Measurements from ENCODE around the gene ZDHHC8.

ZDHHC8 gene

DNA sequence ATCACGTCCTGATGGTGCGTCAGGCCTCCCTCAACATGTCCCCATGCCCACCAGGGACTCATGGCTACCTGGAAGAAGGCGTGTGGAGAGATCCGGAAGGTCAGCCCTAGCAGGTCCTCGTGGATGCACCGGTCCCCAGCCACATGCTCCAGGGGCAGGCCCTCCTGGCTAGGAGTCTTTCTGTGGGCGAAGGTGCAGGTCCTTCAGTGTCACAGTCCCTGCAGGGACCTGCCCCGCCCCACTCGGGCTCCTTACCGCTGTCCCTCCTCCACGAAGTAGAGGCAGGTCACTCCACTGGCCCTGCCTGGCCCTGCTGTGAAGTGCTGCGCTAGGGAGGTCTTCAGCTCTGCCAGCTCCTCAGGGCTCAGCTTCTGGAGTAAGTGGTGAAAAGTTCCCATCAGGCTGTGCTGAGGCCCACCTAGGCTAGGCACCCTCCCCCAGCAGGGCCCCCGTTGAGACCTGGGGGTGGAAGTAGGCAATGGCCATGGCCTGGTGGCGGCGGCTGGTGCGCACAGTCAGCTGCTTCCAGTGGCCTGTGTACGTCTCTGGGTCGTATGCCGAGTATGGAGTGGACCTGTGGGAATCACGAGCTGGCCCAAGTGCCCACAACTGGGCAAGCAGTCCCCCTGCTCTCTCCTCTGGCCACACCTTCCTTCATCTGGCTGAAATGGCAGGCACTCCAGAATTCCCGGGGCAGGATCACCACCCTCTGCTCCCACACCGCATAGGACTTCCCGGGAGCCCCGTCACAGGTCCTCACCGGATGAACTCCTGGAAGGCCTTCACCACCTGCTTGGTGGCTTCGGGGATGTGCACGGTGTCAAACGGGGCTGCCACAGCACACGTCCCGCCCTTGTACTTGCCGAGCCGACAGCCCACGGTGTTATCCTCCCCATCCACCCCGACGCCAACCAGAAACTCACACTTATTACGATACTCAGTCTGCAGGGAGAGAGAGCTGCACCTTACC is 16.8 kb upstream of the ZDHHC8 start:
- DNase-seq = no peak

DNA sequence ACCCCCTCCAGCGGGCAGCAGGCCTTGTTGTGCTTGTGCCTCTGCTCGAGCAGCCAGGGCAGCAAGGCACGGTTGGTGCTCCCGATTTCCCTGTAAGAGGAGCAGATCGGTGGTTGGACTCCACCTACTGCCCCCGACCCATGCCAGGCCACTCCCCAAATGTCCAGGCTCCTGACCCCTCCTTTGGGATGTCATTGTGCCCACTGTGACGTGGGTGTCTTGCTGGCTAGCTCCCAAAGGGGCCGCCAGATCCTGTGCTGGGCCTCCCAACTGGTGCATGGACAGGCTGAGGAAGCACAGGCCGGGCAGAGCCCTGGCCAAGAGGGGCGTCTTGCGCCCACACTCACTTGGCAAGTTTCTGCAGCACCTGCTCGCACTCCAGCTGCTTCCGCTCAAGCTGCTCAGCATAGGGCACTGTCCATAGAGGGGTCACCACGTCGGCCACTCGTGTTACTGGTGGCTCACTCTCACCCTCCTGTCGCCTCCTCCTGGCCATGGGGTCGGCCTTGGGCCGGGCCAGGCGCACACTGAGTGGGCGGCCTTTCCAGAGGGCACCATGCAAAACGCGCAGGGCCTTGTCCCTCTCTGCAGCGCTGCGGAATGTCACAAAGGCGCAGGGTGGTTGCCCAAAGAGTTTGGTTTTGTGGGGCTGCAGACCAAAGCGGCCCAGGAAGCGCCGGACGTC is 15.8 kb upstream of the ZDHHC8 start, which contains the start of gene RANBP1:
RANBP1 (plus strand) TSS at position 414 of the 685 bp plus-strand sequence; CDS start at position 495, 81 bp downstream.
- DNase-seq = no peak

DNA sequence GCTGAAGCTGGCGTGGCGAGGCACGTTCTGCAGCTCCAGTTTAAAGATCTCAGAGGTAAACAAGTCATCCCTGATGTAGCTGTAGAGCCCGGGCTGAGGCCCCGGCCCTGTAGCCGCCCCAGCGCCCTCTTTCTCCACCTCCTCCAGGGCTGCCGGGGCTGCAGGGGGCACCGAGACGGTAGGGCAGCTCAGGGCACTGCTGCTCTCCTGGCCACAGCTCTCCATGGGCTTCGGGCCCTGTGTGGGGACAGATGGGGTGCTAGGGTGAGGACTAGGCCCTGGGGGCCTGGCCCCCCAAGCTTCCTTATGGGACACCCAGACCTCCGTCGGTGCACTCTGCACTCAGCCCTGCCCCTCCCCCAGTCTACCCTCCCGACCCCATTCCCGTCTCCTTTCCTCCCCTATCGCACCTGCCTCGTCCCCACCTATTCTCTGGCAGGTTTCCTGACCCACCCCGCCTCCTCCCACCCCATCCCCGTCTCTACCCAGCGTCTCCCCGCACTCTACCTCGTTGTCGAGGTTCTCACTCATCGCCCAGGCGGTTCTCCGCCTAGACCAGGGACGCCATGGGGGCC is 15.1 kb upstream of the ZDHHC8 start:
- no peak for DNase-seq

DNA sequence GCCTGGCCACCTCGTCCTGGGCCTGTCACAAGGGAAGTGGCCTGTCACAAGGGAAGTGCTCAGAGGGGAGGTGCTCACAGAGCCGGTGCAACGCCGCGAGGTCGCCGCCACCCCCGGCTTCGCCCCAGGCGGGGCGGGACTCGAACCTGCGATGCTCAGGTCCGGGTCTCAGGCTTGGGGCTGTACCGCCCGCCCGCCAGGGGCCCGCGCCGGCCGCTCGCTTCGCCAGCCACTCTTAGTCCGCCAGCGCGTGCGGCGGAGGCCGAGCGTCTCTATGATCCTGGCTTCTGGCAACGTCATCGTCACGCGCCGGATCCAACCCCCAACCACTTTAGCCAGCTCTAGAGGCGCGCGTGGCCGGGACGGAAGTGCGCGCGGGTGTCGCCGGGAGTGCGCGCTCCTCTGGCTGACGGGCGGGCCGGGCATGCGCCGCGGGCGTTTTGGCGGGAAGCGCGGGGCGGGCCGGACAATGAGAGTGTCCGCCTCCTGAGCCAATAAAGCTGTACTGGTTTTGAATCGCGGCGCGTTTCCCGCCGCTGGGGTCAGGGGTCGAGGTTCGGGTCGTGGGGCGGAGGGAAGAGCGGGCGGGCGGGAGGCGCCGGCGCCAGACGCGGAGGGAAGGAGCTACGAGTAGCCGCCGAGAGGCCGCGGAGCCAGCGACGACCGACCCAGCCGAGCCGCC is 14.5 kb upstream of the ZDHHC8 start, which contains the start of gene TRMT2A:
TRMT2A (minus strand) TSS at position 276 of the 682 bp plus-strand sequence. CDS start 320 bp downstream, outside the sequence.
- peak; percentile 97 for DNase-seq

DNA sequence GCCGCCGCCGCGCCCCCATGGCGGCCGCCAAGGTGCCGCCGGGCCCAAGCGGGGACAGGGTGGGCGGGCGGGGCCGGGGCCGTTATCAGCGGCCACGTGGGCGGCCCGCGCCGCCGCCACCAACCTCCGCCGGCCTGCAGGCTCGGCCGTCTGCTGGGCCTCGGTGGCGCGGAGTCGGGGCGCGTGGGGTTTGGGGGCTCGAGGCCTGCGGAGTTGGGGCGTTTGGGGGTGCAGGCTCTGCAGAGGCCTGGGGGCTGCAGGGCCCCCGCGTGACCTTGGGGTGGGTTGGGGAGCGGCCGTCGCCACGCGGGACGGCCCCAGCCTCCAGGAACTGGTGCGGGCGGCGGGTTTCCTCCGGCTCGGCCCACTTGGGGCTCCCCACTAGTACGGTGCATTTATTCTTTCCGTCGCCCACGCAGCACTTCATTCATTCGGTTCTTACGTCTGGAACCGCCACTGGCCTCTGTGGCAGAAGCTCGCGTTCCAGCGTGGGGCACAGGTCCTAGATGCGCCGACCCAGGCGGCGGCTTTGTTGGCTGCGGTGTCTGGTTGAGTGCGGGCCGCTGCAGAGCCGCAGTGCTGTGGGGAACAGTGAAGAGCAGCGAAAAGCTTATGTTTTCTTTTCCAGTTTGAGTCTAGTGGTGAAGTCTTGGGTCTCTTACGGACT is 13.8 kb upstream of the ZDHHC8 start:
- peak; percentile 33 to 54 for DNase-seq

DNA sequence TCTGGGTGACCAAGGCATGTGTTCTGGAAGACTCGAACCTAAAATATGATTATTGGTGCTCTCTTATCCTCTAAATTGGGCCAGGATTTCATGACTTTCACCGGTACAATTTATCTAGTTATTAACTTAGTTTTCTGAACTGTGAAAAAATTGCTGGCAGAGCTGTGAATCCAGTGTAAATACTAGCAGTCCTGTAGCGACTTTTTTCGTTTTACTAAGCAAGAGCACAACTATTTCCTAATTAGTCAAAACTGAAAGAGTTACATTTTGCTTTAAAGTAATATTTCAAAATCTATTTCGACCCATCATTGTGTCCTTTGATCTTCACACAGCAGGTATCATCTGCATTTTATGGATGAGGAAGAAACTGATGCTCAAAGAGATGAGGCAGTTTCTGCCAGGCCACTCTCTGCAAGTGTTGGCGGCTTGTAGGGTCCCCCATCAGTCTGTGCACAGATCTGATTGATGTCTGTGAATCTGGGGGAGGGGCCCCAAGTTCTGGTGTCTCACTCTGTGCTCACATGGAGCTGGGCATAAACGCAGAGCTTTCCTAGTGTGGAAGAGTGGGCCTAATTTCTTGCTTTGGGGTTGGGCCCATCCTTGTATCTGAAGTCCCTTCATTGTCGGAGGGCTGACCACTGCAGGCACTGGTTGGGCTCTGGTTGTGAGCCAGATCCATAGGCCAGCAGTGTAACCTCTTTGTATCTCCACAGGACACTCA is 13.1 kb upstream of the ZDHHC8 start:
- DNase-seq = no peak

DNA sequence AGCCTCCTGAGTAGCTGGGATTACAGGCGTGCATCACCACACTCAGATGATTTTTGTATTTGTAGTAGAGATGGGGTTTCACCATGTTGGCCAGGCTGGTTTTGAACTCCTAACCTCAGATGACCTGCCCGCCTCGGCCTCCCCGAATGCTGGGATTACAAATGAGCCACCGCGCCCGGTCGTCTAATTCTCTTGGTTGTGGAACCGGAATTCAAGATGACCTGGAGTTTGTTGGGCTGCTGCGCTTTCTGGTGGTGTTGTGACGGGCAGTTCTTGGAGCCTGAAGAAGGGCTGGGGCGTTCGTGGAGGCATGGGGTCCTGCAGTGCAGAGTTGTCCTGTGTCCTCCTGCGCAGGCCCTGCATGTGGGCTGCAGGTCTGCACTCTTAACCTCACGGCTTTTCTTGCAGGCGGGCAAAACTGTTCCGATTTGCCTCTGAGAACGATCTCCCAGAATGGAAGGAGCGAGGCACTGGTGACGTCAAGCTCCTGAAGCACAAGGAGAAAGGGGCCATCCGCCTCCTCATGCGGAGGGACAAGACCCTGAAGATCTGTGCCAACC is 9.7 kb upstream of the ZDHHC8 start:
- DNase-seq = no peak

DNA sequence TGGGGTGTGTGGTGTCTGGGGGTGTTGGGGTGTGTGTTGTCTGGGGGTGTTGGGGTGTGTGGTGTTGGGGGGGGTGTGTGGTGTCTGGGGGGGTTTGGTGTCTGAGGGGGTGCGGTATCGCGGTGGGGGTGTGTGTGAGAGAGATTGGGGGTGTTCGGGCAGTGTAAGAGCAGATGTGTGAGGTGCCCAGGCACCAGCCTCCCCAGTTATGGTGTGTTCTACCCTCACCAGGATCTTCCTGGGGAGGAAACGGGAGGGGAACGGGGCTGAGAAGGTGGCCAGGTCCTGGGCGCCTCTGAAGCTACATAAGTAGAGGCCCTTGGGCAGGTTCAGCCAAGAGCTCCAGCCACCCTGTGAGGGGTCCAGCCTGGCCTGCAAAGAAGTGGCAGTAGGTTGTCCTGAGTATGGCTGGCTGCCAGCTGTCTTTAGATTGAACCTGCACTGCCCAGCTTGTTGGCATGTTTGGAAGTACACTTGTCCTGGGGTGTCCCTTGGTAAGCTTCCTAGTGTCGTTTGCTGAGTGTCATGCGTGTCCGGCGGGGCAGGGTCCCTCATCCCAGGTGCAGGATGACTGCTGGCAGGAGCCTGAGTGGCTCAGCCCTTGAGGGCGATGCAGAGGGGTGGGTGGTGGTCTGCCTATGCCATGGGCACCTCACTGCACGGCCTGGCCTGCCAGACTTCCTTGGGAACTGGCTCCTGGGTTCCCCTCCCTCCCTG is 8.1 kb upstream of the ZDHHC8 start:
- no peak for DNase-seq

DNA sequence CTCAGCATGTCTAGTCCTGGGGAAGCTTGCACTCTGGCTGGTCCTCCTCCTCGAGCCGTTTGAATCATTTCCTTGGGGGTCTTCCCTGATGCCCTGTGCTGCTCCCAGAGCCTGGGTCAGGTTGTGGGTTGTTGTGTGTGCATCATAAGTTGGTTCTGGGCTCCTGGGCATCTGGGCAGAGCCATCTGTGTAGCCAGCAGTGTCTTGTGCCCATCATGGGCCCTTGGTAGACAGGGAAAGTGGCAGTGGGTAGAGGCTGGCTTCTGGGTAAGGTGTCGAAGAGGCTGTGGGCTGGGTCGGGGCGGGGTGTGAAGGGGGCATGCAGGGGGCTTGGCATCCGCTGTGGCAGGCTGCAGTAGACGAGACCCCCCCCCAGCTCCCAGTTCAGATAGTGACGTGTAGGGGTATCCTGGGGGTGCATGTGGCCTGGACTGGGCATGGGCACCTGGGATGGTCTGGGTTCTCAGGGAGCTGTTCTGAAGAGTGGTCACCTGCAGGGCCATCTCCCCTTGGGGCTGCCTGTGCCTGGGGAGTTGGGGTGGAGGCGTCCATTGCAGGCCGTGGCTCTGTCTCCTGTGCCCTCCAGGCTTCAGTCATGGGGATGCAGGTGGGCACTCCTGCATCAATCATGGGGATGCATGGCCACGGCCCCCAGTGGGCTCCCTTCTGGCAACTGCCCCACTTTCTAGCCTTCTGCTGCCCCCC is 7.4 kb upstream of the ZDHHC8 start:
- no peak for DNase-seq

DNA sequence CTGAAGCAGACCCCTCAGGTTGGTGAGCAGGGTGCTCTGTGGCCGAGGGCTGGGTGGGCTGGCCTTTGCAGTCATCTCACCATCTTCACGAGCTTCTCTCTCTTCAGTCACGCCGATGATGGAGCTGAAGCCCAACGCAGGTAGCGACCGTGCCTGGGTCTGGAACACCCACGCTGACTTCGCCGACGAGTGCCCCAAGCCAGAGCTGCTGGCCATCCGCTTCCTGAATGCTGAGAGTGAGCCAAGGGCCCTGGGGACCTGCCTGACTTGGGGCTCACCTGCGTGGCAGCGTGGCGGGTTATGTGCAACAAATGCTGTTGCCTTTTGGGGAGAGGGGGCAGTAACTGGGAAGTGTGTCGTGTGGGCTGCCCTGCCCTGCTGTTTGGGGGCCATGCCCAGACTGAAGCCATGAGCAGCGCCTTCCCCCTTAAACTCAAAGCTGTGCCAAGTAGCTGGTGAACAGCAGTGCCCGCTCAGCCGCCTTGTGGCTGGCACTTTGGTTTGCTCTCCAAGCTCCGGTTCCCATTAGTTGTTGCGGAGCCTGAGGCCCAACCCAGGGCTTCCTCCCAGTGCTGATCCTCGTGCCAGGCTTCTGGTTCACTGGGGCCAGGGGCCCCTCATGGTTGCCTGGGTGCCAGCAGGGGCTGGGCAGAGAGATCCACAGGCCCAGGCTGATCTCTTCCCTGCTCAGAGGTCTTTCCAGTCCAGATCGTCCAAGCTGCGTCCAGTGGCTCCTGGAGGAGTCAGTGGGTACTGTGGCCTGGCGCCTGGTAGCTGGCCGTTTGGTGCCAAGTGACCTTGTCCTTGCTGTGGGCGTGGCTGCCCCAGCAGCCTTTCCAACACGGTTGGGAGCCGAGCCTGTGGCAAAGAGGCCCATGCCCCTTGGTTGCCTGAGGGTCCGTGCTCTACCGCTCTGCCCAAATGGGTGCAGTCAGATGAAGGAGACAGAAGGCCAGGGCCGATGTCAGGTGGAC is 6.1 kb upstream of the ZDHHC8 start:
- no peak for DNase-seq

DNA sequence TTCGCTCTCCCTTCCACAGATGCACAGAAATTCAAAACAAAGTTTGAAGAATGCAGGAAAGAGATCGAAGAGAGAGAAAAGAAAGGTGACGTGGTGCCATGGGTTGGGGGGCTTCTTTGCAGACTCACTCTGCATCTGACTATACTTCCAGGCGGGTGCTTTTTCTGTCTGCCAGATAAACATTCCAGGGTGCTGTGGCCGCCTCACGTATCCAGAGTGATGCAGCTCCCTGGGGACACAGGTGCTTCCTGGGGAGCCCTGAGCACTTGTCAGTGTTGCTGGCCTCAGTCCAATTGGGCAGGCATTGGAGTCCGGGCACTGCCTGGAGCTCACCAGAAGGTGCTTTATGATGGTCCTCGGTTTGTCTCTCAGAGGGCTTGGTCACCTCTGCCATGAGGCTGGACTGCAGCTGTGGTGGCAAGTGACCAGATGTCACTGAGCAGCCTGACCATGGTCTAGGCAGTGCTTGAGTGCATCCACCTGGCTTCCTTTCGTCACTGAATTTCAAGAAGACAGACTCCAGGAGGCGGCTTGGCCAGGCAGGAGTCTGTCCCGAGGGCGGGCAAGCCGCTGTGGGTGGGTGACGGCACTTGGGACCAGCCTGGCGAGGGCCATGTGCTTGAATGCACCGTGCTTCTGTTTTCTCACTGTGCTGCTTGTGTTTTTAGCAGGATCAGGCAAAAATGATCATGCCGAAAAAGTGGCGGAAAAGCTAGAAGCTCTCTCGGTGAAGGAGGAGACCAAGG is 5.1 kb upstream of the ZDHHC8 start:
- DNase-seq = no peak

DNA sequence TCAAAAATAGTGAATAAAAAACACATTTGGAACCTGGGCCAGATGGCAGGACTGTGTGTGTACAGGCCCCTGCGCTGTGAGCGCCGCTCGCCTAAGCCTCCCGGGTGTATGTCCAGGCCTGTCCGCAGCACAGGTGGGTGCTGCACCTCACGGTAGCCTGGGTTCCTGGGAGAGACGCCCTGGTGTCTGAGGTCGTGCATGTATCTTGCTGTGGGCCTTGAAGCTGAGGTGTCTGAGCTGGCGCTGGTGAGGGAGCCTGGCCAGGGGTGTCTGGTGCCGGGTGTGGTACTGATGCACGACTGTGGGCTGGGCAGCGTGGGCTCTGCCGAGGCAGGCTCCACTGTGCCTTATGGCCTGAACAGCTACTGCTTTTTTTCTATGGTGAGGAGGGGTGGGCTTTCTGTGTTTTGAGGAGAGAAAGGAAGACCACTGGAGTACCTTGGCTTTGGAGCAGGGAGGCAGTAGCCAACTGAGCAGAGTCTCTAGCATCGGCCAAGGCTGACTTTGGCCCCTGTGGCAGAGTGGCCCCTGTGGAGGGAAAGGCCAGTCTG is 4.2 kb upstream of the ZDHHC8 start:
- no peak for DNase-seq

DNA sequence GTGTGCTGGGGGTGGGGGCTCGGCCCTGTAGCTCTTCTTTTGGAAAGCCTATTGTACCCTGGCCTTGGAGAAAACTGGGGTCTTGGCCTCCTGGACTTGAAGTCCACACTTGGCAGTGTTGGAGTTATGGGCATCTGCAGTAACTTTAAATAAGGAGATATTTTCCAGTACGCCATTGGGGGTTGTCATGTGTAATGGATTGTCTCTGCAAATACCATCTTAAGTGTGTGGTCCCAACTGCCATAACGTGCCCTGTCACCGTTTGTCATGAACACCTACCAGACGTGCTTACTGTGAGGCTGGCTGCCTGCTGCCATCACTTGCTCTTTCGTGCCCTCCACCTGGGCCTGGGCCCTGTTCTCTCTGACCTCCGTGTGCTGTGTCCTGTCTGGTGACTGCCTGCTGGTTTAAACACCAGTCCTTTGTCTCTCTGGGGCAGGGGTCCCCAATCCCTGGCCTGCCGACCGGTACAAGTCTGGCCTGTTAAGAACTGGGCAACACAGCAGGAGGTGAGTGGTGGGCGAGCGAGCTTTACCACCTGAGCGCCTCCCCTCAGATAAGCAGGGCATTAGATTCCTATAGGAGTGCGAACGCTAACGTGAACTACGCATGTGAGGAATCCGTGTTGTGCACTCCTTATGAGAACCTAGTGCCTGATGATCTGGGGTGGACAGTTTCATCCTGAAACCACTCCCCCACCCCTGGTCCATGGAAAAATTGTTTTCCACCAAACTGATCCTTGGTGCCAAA is 3.6 kb upstream of the ZDHHC8 start:
- DNase-seq = no peak

DNA sequence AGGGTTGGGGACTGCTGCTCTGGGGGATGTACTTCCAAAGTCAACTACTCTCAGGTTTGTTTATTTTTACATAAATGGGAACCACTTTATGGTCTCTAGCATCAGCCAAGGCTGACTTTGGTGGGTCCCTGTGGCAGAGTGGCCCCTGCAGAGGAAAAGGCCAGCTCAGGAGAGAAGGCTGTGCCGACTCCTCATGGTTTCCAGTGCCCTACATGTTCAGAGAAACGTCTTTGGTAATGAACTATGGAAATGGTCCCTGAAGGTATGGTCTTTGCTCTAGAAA is 3.0 kb upstream of the ZDHHC8 start:
- no peak for DNase-seq

DNA sequence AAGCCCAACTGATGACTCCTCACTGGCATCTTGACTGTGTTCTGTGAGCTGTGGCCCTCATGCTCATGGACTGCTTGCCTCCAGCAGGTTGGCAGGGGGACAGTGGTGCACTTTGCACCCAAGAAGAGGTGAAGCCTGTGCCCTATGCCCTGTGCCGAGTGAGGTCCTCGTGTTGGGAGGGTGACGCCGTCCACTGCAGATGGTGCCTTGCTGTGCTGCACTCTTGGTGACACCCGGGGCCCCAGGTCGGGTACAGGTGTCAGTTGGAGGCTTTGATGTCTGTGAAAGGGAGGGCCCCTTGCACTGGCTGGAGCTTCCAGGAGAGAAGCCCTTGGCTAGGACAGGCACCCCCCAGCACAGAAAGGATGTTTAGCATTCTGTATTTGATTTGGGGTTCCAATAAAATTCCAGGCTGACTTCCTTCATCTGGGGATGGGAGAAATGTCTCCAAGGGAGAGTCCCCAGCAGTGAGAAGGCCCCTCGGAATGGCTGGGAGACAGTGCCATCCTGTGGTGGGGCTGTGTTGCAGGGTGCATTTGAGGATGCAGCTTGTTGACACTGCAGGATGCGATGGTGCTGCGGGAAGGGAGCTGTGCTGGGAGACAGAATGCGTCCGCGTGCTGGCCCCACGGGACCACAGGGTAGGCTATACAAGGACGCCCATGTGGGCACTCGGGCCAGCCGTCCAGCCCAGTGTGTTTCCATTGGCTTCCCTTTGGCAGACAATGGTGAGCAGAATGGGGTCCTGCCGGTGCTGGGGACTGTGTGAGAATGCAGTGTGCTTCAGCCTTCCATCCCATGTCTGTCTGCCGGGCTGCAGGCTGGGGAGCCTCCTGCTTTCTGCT is 2.5 kb upstream of the ZDHHC8 start:
- DNase-seq = peak; percentile 46 to 66

DNA sequence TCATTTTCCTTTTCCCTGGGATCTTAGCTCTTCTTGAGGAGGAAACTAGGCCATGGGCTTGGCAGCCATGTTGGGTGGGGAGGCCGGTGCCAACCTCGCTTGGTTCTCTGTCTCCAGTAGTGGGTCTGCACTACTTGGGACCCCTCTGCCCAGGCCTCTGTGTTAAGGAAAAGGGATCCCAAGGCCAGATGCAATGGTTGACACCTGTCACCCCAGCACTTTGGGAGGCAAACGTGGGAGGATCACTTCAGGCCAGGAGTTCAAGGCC is 1.9 kb upstream of the ZDHHC8 start:
- no peak for DNase-seq

Data from CD4-positive, alpha-beta T cell treated with Interleukin-4 for 1 hour (primary cell).